ENCODE results near the gene CELSR1.

GRCh38 chr22:46549563-46549840, 12.1 kb upstream of the CELSR1 start:
- no peak for TF ChIP-seq RARB (CRISPR knock-in tag; IDR thresholded peaks at IDR 0.05)
- no peak for TF ChIP-seq BACH2 (CRISPR knock-in tag; IDR thresholded peaks at IDR 0.05; ENCODE audit: borderline replicate concordance)
- TF ChIP-seq SNAI2 (CRISPR knock-in tag; IDR thresholded peaks at IDR 0.05), result no peak
- TF ChIP-seq ZNF565 (CRISPR knock-in tag; conservative IDR thresholded peaks at IDR 0.05; ENCODE audit: low read depth), result no peak
